Common myeloid progenitor, CD34-positive (primary cell): ENCODE data around the gene DMPK.

ENCODE experiments used
- CTCF ChIA-PET: fragments of 350-600 bp; sonication (Branson Sonifier 250); formaldehyde crosslinking; loops from one replicate; lab custom pipeline; 2021; ENCODE audit warnings: antibody characterized with exemption; lab: Charles Lee
- POLR2A ChIA-PET: fragments of 350-600 bp; sonication (Branson Sonifier 250); formaldehyde crosslinking; loops from one replicate; lab custom pipeline; 2021; ENCODE audit warnings: antibody characterized with exemption; lab: Charles Lee
- DNase-seq, 3 donors: peaks; one replicate each; pipeline versions ENCODE4 v3.0.0 to v3.0.0-alpha.2; 2013
- H3K27ac ChIP-seq, 2 experiments: 1 replicate in 1 of 2; 2 replicates in 1 of 2; pipeline ENCODE4 v1.7.0; 2013; ENCODE audit warnings: inconsistent platforms in 2 of 2, low read length in 2 of 2, mild to moderate bottlenecking in 2 of 2, low read depth in 1 of 2, moderate library complexity in 1 of 2; ENCODE audit not compliant: severe bottlenecking in 2 of 2, insufficient read depth in 1 of 2, poor library complexity in 1 of 2
- H3K27me3 ChIP-seq, 5 experiments: replicated peaks in 2 of 5; 1 replicate in 3 of 5; 2 replicates in 2 of 5; pipeline versions ENCODE4 v1.6.1 to v1.7.0; 2013; ENCODE audit warnings: low read length in 4 of 5, mild to moderate bottlenecking in 2 of 5, moderate library complexity in 2 of 5, inconsistent platforms in 1 of 5; ENCODE audit not compliant: insufficient read depth in 5 of 5, control insufficient read depth in 4 of 5
- H3K36me3 ChIP-seq, 4 experiments: 1 replicate in 2 of 4; 2 replicates in 2 of 4; pipeline versions ENCODE4 v1.6.1 to v1.7.0; 2013; ENCODE audit warnings: low read length in 3 of 4, control low read depth in 1 of 4, mild to moderate bottlenecking in 1 of 4; ENCODE audit not compliant: control insufficient read depth in 4 of 4, insufficient read depth in 4 of 4
- H3K4me1 ChIP-seq, 4 experiments: 1 replicate in 3 of 4; 2 replicates in 1 of 4; pipeline versions ENCODE4 v1.6.1 to v1.7.1; 2013; ENCODE audit warnings: low read length in 3 of 4, mild to moderate bottlenecking in 3 of 4, control low read depth in 1 of 4, inconsistent platforms in 1 of 4, moderate library complexity in 1 of 4; ENCODE audit not compliant: control insufficient read depth in 4 of 4, insufficient read depth in 4 of 4; ENCODE audit errors: control extremely low read depth in 1 of 4
- H3K4me3 ChIP-seq, 7 experiments: 1 replicate in 4 of 7; 2 replicates in 3 of 7; pipeline versions ENCODE4 v1.5.1 to v1.7.0; 2013; ENCODE audit warnings: mild to moderate bottlenecking in 7 of 7, low read length in 6 of 7, moderate library complexity in 6 of 7, inconsistent platforms in 2 of 7, low read depth in 2 of 7, control low read depth in 1 of 7; ENCODE audit not compliant: insufficient read depth in 4 of 7, control insufficient read depth in 1 of 7; ENCODE audit errors: extremely low read depth in 1 of 7
- H3K9me3 ChIP-seq, 5 experiments: 1 replicate in 4 of 5; 2 replicates in 1 of 5; pipeline versions ENCODE4 v1.6.1 to v1.7.1; 2013; ENCODE audit warnings: low read length in 4 of 5, mild to moderate bottlenecking in 2 of 5, inconsistent platforms in 1 of 5, low read depth in 1 of 5, moderate library complexity in 1 of 5; ENCODE audit not compliant: control insufficient read depth in 4 of 5, insufficient read depth in 2 of 5; ENCODE audit errors: control extremely low read depth in 1 of 5
- WGBS: methylation state at CpG from one replicate; pipeline ENCODE4 v1.1.5; 2013; ENCODE audit not compliant: insufficient coverage; 5-methylcytosine and 5-hydroxymethylcytosine counted together

The DMPK gene

GRCh38 chr19:45789035-45789786, 6.9 kb upstream of the DMPK start:
- no peaks in the 10 kb centered on the region for H3K9me3 ChIP-seq
- 96% methylated on average over 12 of the region's 15 CpGs for WGBS
- H3K27me3 ChIP-seq: peaks cover 0 to 68% (median 34%) of the 10 kb centered on the region in 5 experiments
- DNase-seq: no peak
- H3K4me1 ChIP-seq: peaks cover 4 to 34% (median 30%) of the 10 kb centered on the region in 4 experiments
- no peak overlapping the region for H3K4me3 ChIP-seq
- no peak overlapping the region for H3K27ac ChIP-seq
- H3K36me3 ChIP-seq: peaks cover 0 to 3% (median 0%) of the 10 kb centered on the region in 4 experiments
- ChIA-PET POLR2A (no interaction called here), CTCF (interaction anchor here (1.2 to 15.0 kb wide), 5 partner anchors 9 to 18 kb away, joined by 3 to 138 read pairs (median 4); partner anchors contain the start of gene SIX5)

GRCh38 chr19:45786533-45786894, 4.2 kb upstream of the DMPK start:
- H3K27ac ChIP-seq: no peak overlapping the region
- POLR2A ChIA-PET: no interaction called here

GRCh38 chr19:45785781-45786532, 3.7 kb upstream of the DMPK start:
- CTCF ChIA-PET: interaction anchor here (2.2 to 15.0 kb wide), 2 partner anchors 13 to 14 kb away, joined by 7 to 138 read pairs; partner anchors contain the start of gene SIX5
- Histone ChIP-seq H3K4me1 (peaks cover 0 to 9% (median 6%) of the 10 kb centered on the region in 4 experiments), H3K27me3 (peaks cover 0 to 84% (median 26%) of the 10 kb centered on the region in 5 experiments), H3K9me3 (no peaks in the 10 kb centered on the region), H3K27ac (no peak overlapping the region), H3K4me3 (no peak overlapping the region), H3K36me3 (peaks cover 0 to 3% (median 0%) of the 10 kb centered on the region in 4 experiments)
- DNase-seq: peak in 1 of 3 donors; percentile 15
- POLR2A ChIA-PET: no interaction called here
- 95% methylated on average over 52 of the region's 57 CpGs for WGBS

More at GRCh38 chr19:45786533-45786894, 4.2 kb upstream of the DMPK start:
- DNase-seq: no peak
- peaks cover 0 to 3% (median 0%) of the 10 kb centered on the region in 4 experiments for H3K36me3 ChIP-seq
- no peaks in the 10 kb centered on the region for H3K9me3 ChIP-seq
- no peak overlapping the region for H3K4me3 ChIP-seq
- CTCF ChIA-PET: interaction anchor here (2.2 to 15.0 kb wide), 2 partner anchors 13 to 15 kb away, joined by 7 to 138 read pairs; partner anchors contain the start of gene SIX5
- H3K27me3 ChIP-seq: peaks cover 0 to 79% (median 29%) of the 10 kb centered on the region in 5 experiments
- H3K4me1 ChIP-seq: peaks cover 0 to 12% (median 11%) of the 10 kb centered on the region in 4 experiments
- 97% methylated on average over 16 of the region's 21 CpGs for WGBS

- CTCF ChIA-PET: interaction anchor here (2.2 kb wide), 1 partner anchor 14 kb away, joined by 7 read pairs; no protein-coding TSS in a partner anchor
- peaks cover 0 to 6% (median 0%) of the 10 kb centered on the region in 4 experiments for H3K4me1 ChIP-seq
- H3K36me3 ChIP-seq: peaks cover 0 to 3% (median 0%) of the 10 kb centered on the region in 4 experiments
- no peaks in the 10 kb centered on the region for H3K9me3 ChIP-seq
- H3K27me3 ChIP-seq: peaks cover 0 to 93% (median 28%) of the 10 kb centered on the region in 5 experiments
- H3K27ac ChIP-seq: no peak overlapping the region
- H3K4me3 ChIP-seq: no peak overlapping the region
- no peak for DNase-seq
- 97% methylated on average over 5 of the region's 5 CpGs for WGBS
- POLR2A ChIA-PET: no interaction called here
Observed at GRCh38 chr19:45785097-45785496, 2.8 kb upstream of the DMPK start.

GRCh38 chr19:45784096-45784495, 1.8 kb upstream of the DMPK start:
- no peak for DNase-seq
- H3K4me1 ChIP-seq: peaks cover 0 to 10% (median 7%) of the 10 kb centered on the region in 4 experiments
- ChIA-PET POLR2A (no interaction called here), CTCF (interaction anchor here (2.2 kb wide), 1 partner anchor 15 kb away, joined by 7 read pairs; no protein-coding TSS in a partner anchor)
- no peaks in the 10 kb centered on the region for H3K36me3 ChIP-seq
- no peak overlapping the region for H3K4me3 ChIP-seq
- peaks cover 0 to 97% (median 26%) of the 10 kb centered on the region in 5 experiments for H3K27me3 ChIP-seq
- 90% methylated on average over 2 of the region's 4 CpGs for WGBS
- no peak overlapping the region for H3K27ac ChIP-seq
- no peaks in the 10 kb centered on the region for H3K9me3 ChIP-seq

- Histone ChIP-seq H3K36me3 (no peaks in the 10 kb centered on the region), H3K4me3 (no peak overlapping the region), H3K9me3 (no peaks in the 10 kb centered on the region), H3K27me3 (peaks cover 0 to 96% (median 26%) of the 10 kb centered on the region in 5 experiments), H3K27ac (no peak overlapping the region), H3K4me1 (peaks cover 0 to 13% (median 12%) of the 10 kb centered on the region in 4 experiments)
- WGBS: 97% methylated on average over 18 of the region's 26 CpGs
- no peak for DNase-seq
- CTCF ChIA-PET: interaction anchor here (1.2 to 3.1 kb wide), 5 partner anchors 10 to 18 kb away, joined by 3 to 8 read pairs (median 5); no protein-coding TSS in a partner anchor
- POLR2A ChIA-PET: interaction anchor here (0.7 kb wide), 1 partner anchor 103 kb away, joined by 3 read pairs; no protein-coding TSS in a partner anchor
Observed at GRCh38 chr19:45782820-45783785, 813 bp upstream of the DMPK start.
